Astrocyte of the hippocampus (primary cell): ENCODE results near the gene C5orf15.
"Not testable (repeated sequence)": the region's sequence is repeated elsewhere in the genome, so short reads cannot be mapped to it uniquely, and the experiment has no call there.

Experiments
- DNase-seq: peaks from one replicate; pipeline ENCODE4 v3.0.0; 2011; ENCODE audit warnings: low read depth, low spot score

Gene C5orf15

GRCh38 chr5:133938039-133938821, 30.2 kb downstream of the C5orf15 start:
- no peak for DNase-seq

GRCh38 chr5:133937628-133938027, 30.8 kb downstream of the C5orf15 start:
- not testable (repeated sequence) for DNase-seq

- DNase-seq: no peak
Observed at GRCh38 chr5:133936651-133937015, 31.8 kb downstream of the C5orf15 start.

GRCh38 chr5:133935991-133936650, 32.3 kb downstream of the C5orf15 start:
- DNase-seq: not testable (repeated sequence)

GRCh38 chr5:133935667-133935940, 32.8 kb downstream of the C5orf15 start:
- no peak for DNase-seq

- DNase-seq: no peak
Observed at GRCh38 chr5:133934822-133935666, 33.4 kb downstream of the C5orf15 start.

GRCh38 chr5:133934311-133934710, 34.1 kb downstream of the C5orf15 start:
- no peak for DNase-seq

- DNase-seq: no peak
Observed at GRCh38 chr5:133933670-133934295, 34.6 kb downstream of the C5orf15 start.

GRCh38 chr5:133933169-133933509, 35.3 kb downstream of the C5orf15 start:
- DNase-seq: peak; percentile 31

- DNase-seq: no peak
Observed at GRCh38 chr5:133932441-133933168, 35.8 kb downstream of the C5orf15 start.

- DNase-seq: no peak
Observed at GRCh38 chr5:133931546-133931945, 36.9 kb downstream of the C5orf15 start.

GRCh38 chr5:133930813-133931090, 37.7 kb downstream of the C5orf15 start:
- DNase-seq: no peak

GRCh38 chr5:133930061-133930812, 38.2 kb downstream of the C5orf15 start:
- peak; percentile 86 for DNase-seq

GRCh38 chr5:133928587-133929393, 39.6 kb downstream of the C5orf15 start:
- DNase-seq: no peak

- DNase-seq: no peak
Observed at GRCh38 chr5:133927300-133928180, 40.9 kb downstream of the C5orf15 start.

GRCh38 chr5:133926489-133927299, 41.7 kb downstream of the C5orf15 start:
- peak; percentile 37 for DNase-seq

- DNase-seq: no peak
Observed at GRCh38 chr5:133925866-133926488, 42.4 kb downstream of the C5orf15 start.

GRCh38 chr5:133925269-133925668, 43.2 kb downstream of the C5orf15 start:
- DNase-seq: no peak
